Fibroblast of mammary gland (primary cell): ENCODE data around the gene TANC1.

ENCODE experiments used
- DNase-seq: peaks from one replicate; pipeline ENCODE4 v3.0.0-alpha.2; 2010; ENCODE audit warnings: low read depth
- H3K4me3 ChIP-seq: 2 replicates; pipeline ENCODE4 v1.5.1; 2011; ENCODE audit warnings: low read depth, mild to moderate bottlenecking, low read length, moderate library complexity; ENCODE audit not compliant: control insufficient read depth
- CTCF ChIP-seq: conservative IDR thresholded peaks from 2 replicates; pipeline ENCODE4 v1.5.1; 2011; ENCODE audit warnings: low read depth, low read length, inconsistent platforms; ENCODE audit not compliant: control insufficient read depth, insufficient read depth

Gene TANC1

GRCh38 chr2:159229476-159230144 lies 261.2 kb downstream of the TANC1 start:
- TF ChIP-seq CTCF, result no peak
- DNase-seq, result no peak
- H3K4me3 ChIP-seq, result no peak overlapping the region

GRCh38 chr2:159230145-159230877 lies 261.9 kb downstream of the TANC1 start:
- no peak for TF ChIP-seq CTCF
- no peak overlapping the region for H3K4me3 ChIP-seq
- DNase-seq, result no peak

- DNase-seq, result no peak
- H3K4me3 ChIP-seq, result no peak overlapping the region
- no peak for TF ChIP-seq CTCF
Measured at GRCh38 chr2:159232456-159233170, 264.2 kb downstream of the TANC1 start.

- no peak overlapping the region for H3K4me3 ChIP-seq
- no peak for TF ChIP-seq CTCF
- DNase-seq, result no peak
Measured at GRCh38 chr2:159234868-159235267, 266.4 kb downstream of the TANC1 start.

GRCh38 chr2:159243529-159243928 lies 275.1 kb downstream of the TANC1 start:
- TF ChIP-seq CTCF, result no peak
- no peak overlapping the region for H3K4me3 ChIP-seq
- no peak for DNase-seq

GRCh38 chr2:159246325-159246988 lies 278.0 kb downstream of the TANC1 start:
- no peak for DNase-seq
- no peak for TF ChIP-seq CTCF
- H3K4me3 ChIP-seq, result no peak overlapping the region
